GM12878 (cell line): Measurements from ENCODE around the gene GPAT2. TPM values are rescaled to one million over a fixed set of nuclear protein-coding genes. Genes with fewer than 3 reads are reported as not detected.

Source experiments
- ATAC-seq: fragments of 200-7000 bp; cut with Tn5 transposase; 3 replicates; pipeline ENCODE4 v1.9.1; 2020; ENCODE audit warnings: mild to moderate bottlenecking, moderate library complexity
- BruUV-seq: library from RNA; stranded (reverse); fragments of 400-500 nt; replicated peaks from 2 replicates; lab custom pipeline; 2021; lab: Mats Ljungman, UMichigan
- CTCF ChIA-PET: fragments of 300-600 bp; sonication (Branson Sonifier 250); formaldehyde crosslinking; extraction: SDS; loops from one replicate; lab custom pipeline; 2021; ENCODE audit warnings: inconsistent platforms; lab: Yijun Ruan, JAX
- POLR2A ChIA-PET: fragments of 350-600 bp; formaldehyde crosslinking; extraction: SDS; loops from one replicate; lab custom pipeline; 2021; ENCODE audit warnings: inconsistent platforms; lab: Charles Lee
- RAD21 ChIA-PET: fragments of 300-600 bp; sonication (Branson Sonifier 250); formaldehyde crosslinking; loops from one replicate; lab custom pipeline; 2023; ENCODE audit warnings: antibody characterized with exemption; ENCODE audit not compliant: unreplicated experiment; lab: Charles Lee
- SMC1A ChIA-PET: fragments of 300-600 bp; sonication (Branson Sonifier 250); formaldehyde crosslinking; loops from one replicate; lab custom pipeline; 2023; ENCODE audit not compliant: unreplicated experiment, uncharacterized antibody; lab: Charles Lee
- DNase-seq: peaks from one replicate; pipeline ENCODE4 v3.0.0-alpha.2; 2011; ENCODE audit warnings: low read depth, low spot score
- FAIRE-seq: peaks from 3 replicates; lab custom pipeline; 2011; peaks lifted over from hg19 to GRCh38; lab: Jason Lieb, UNC
- H2AFZ ChIP-seq: 2 replicates; pipeline ENCODE4 v1.6.0; 2011; ENCODE audit warnings: low read depth, low read length, control low read depth; ENCODE audit not compliant: control insufficient read depth
- H3K27ac ChIP-seq: 2 replicates; pipeline ENCODE4 v1.5.1; 2011; ENCODE audit warnings: control low read depth; ENCODE audit not compliant: control insufficient read depth, insufficient read depth
- H3K27me3 ChIP-seq, 2 experiments: replicated peaks in 1 of 2; 2 replicates each; pipeline versions ENCODE4 v1.6.0 to v1.6.1; 2011; ENCODE audit warnings: low read length in 1 of 2; ENCODE audit not compliant: control insufficient read depth in 2 of 2, insufficient read depth in 2 of 2
- H3K36me3 ChIP-seq, 2 experiments: 2 replicates each; pipeline ENCODE4 v1.5.1; 2011; ENCODE audit warnings: low read length in 1 of 2; ENCODE audit not compliant: control insufficient read depth in 2 of 2, insufficient read depth in 2 of 2
- H3K4me1 ChIP-seq: 2 replicates; pipeline ENCODE4 v1.6.1; 2011; ENCODE audit warnings: mild to moderate bottlenecking, low read length, moderate library complexity, mixed read lengths; ENCODE audit not compliant: control insufficient read depth, insufficient read depth
- H3K4me2 ChIP-seq: 2 replicates; pipeline ENCODE4 v1.6.0; 2011; ENCODE audit warnings: control low read depth; ENCODE audit not compliant: control insufficient read depth, insufficient read depth
- H3K4me3 ChIP-seq: fragments of 200-600 bp; sonication (generic); 2 replicates; pipeline ENCODE4 v1.5.1; 2016
- H3K79me2 ChIP-seq: 2 replicates; pipeline ENCODE4 v1.6.0; 2011; ENCODE audit warnings: low read length; ENCODE audit not compliant: control insufficient read depth, insufficient read depth
- H3K9ac ChIP-seq: 2 replicates; pipeline ENCODE4 v1.8.0; 2011; ENCODE audit warnings: low read length, control low read depth, mixed read lengths; ENCODE audit not compliant: control insufficient read depth, insufficient read depth
- H3K9me3 ChIP-seq: replicated peaks from 3 replicates; pipeline ENCODE4 v1.5.1; 2011; ENCODE audit warnings: mild to moderate bottlenecking, low read length; ENCODE audit not compliant: control insufficient read depth, insufficient read depth
- H4K20me1 ChIP-seq: 2 replicates; pipeline ENCODE4 v1.6.0; 2011; ENCODE audit not compliant: control insufficient read depth, insufficient read depth
- CHD4 ChIP-seq: fragments of 200-600 bp; sonication (generic); IDR thresholded peaks from 2 replicates; pipeline ENCODE4 v1.6.1; 2016; ENCODE audit warnings: mild to moderate bottlenecking
- HCFC1 ChIP-seq: fragments of 150-350 bp; IDR thresholded peaks from 2 replicates; pipeline ENCODE4 v1.6.1; 2014; ENCODE audit warnings: low read length
- RCOR1 ChIP-seq: conservative IDR thresholded peaks from 2 replicates; pipeline ENCODE4 v1.6.1; 2012; ENCODE audit warnings: low read depth, low read length, improper control_type of control experiment
- WGBS: methylation state at CpG from one replicate; pipeline ENCODE4 v1.1.6; 2016; ENCODE audit warnings: low lambda C conversion rate; ENCODE audit not compliant: insufficient replicate concordance, insufficient coverage; ENCODE audit errors: missing lambda C conversion rate; 5-methylcytosine and 5-hydroxymethylcytosine counted together
- in situ Hi-C: fragments of 300-500 bp; cut with MboI; formaldehyde crosslinking; loops from 9 replicates; pipeline ENCODE4 v1.14.3; 2018; ENCODE audit warnings: mixed read lengths
- intact Hi-C: fragments of 100-400 bp; cut with micrococcal nuclease; formaldehyde crosslinking; loops from one replicate; pipeline ENCODE4 v1.14.2; 2022; ENCODE audit not compliant: unreplicated experiment
- polyA plus RNA-seq, 11 experiments: library from polyadenylated mRNA; depleted of rRNA in 4 of 11; unstranded in 6 of 11; stranded (reverse) in 5 of 11; fragments of >200 nt; fragmentation: Nextera tagmentation in 4 of 11; fragmentation: Illumina TruSeq in 1 of 11; extraction: Ambion mirVana in 4 of 11; extraction: Trizol in 1 of 11; gene quantifications; 1 replicate in 1 of 11; 2 replicates in 10 of 11; pipeline versions ENCODE4 v1.2.1 to v1.2.3, GENCODE V29; 2011 to 2016; ENCODE audit warnings: inconsistent platforms in 2 of 11, missing spikeins in 2 of 11, low read depth in 1 of 11
- total RNA-seq, 4 experiments: library from RNA; depleted of rRNA in 3 of 4; stranded (reverse); fragments of >200 nt in 3 of 4; fragmentation: Illumina TruSeq in 1 of 4; extraction: Trizol in 1 of 4; gene quantifications; 2 replicates each; pipeline versions ENCODE4 v1.2.1 to v1.2.3, GENCODE V29; 2013 to 2021
- TF ChIP-seq, protein P1 (sequence below): IDR thresholded peaks from 2 replicates; pipeline ENCODE4 v1.6.1; 2011; ENCODE audit warnings: borderline replicate concordance, low read depth, mild to moderate bottlenecking, moderate library complexity, mixed read lengths, low read length; ENCODE audit not compliant: insufficient read depth; ENCODE audit errors: extremely low read length

The GPAT2 gene
- total and polyA plus RNA-seq, 10 of the 15 experiments (the other 5 are each of a cell fraction or from before 2014, with no cell fraction given), result 0.04 to 0.05 TPM; not detected in 8

DNA sequence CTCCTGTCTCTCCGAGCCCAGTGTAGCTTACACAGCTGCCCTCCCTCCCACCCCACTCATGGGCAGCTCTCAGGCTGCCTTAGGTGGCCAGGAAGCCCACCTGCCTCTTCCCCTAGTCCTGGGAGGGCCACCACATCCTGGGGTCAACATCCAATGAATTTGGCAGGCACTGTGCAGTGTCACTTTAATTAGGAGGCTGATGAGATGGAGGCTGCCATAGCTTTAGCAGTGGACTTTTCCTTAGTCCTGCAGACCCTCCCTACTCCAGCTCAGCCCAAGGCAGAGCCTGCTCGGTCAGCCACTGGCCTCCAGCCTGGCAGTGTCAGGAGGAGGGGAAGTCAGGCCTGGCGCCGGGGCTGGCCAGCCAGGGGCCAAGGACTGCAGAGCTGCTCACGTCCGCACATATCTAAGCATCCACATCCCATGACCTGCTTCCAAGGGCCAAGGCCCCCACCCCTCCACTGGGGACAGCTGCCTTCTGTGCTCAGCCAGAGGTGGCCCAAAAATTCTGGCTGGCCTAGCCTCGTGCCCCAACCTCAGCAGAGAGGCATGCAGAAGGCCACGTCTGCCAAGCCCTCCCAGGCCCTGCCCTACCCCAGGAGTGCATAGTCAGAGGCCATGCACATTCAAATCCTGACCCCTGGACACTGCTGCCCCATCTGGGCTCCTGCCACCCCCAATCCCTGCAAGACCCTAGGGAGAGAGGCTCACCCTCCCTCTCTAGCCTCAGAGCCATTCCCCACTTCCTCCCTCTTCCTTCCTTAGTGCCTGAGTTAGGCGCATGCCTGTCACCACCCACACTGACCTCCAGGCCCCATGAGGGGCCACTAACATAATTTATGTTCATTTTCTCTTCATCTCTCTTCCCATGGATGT lies 48.6 kb upstream of the GPAT2 start:
- H4K20me1 ChIP-seq, result no peaks in the 10 kb centered on the region
- WGBS, result 47% methylated on average over 9 of the region's 9 CpGs
- intact Hi-C loops (no loop called here), in situ Hi-C loops (no loop called here)
- no peaks in the 10 kb centered on the region; a peak in 1 of 4 replicates for H3K27me3 ChIP-seq
- no TSS peak for BruUV-seq
- FAIRE-seq (no peak), DNase-seq (no peak), ATAC-seq (no peak)
- no peak overlapping the region for H3K27ac ChIP-seq
- no peaks in the 10 kb centered on the region for H3K79me2 ChIP-seq
- H3K9me3 ChIP-seq, result no peaks in the 10 kb centered on the region; the same call in 2 of the 3 replicates
- CTCF ChIA-PET, result no interaction called here
- H3K4me2 ChIP-seq, result no peak overlapping the region
- no peak overlapping the region for H2AFZ ChIP-seq
- H3K4me3 ChIP-seq, result no peak overlapping the region
- SMC1A ChIA-PET, result no interaction called here
- no peaks in the 10 kb centered on the region for H3K4me1 ChIP-seq
- H3K36me3 ChIP-seq, result no peaks in the 10 kb centered on the region
- no peak overlapping the region for H3K9ac ChIP-seq
- RAD21 ChIA-PET, result no interaction called here
- TF ChIP-seq CHD4 (no peak), RCOR1 (no peak)
- POLR2A ChIA-PET, result no interaction called here

DNA sequence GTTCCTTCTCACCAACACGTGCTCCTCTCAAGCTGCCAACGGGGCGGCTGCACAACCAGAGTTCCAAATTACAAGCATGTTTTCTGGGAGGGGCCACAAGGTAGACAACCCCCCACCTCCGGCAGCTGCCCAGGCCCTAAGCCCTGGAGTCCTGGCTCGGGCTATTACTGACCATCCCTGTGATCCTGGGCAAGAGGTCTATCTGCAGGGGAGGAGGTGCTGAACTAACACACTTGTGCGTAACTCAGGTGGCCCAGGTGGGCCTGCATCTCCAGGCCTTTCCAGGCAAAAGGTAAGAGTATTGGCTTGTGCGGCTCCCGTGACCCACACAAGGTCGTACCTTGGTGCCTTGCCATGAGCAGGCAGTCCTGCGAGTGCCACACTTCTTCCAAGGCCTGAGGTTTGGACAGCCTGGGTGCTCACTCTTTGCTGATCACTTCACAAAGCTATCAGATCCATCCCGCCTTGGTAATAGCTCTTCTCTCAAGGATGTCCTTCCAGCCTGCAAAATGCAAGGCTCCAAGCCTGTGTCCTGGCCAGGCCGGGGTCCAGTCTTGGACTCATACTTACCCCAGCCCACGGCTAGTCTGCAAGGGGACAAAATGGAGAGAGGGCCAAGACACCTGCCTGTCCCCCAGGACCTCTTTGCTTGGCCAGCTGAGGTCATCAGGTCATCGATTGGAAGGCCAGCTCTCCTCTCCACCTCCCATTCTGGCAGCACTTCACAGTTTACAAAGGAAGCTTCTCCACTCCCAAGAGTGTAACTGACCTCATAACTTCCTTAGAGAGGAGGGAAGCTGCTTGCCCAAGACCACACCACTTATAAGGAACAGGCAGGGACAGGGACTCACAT lies 47.7 kb upstream of the GPAT2 start:
- ChIA-PET CTCF (no interaction called here), SMC1A (no interaction called here), RAD21 (no interaction called here), POLR2A (interaction anchor here (0.5 kb wide), 1 partner anchor 103 kb away, joined by 4 read pairs; no protein-coding TSS in a partner anchor)
- no peak overlapping the region for H3K4me2 ChIP-seq
- no peaks in the 10 kb centered on the region for H4K20me1 ChIP-seq
- no peak for FAIRE-seq
- ATAC-seq, result no peak
- H3K27ac ChIP-seq, result no peak overlapping the region
- H3K79me2 ChIP-seq, result no peaks in the 10 kb centered on the region
- no peak overlapping the region for H3K9ac ChIP-seq
- no peak overlapping the region for H2AFZ ChIP-seq
- H3K9me3 ChIP-seq, result no peaks in the 10 kb centered on the region; the same call in 2 of the 3 replicates
- no peak overlapping the region for H3K4me3 ChIP-seq
- H3K36me3 ChIP-seq, result no peaks in the 10 kb centered on the region
- no peak for DNase-seq
- in situ Hi-C loops (no loop called here), intact Hi-C loops (no loop called here)
- BruUV-seq, result no TSS peak
- WGBS, result 33% methylated on average over 14 of the region's 14 CpGs
- TF ChIP-seq, protein P1, sequence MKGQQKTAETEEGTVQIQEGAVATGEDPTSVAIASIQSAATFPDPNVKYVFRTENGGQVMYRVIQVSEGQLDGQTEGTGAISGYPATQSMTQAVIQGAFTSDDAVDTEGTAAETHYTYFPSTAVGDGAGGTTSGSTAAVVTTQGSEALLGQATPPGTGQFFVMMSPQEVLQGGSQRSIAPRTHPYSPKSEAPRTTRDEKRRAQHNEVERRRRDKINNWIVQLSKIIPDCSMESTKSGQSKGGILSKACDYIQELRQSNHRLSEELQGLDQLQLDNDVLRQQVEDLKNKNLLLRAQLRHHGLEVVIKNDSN, result no peak
- no peak for TF ChIP-seq HCFC1
- no peaks in the 10 kb centered on the region; a peak in 1 of 4 replicates for H3K27me3 ChIP-seq
- no peaks in the 10 kb centered on the region for H3K4me1 ChIP-seq
